GM21447 (cell line): ENCODE data around the gene TAF11L11.
"Not testable (repeated sequence)": the region's sequence is repeated elsewhere in the genome, so short reads cannot be mapped to it uniquely, and the experiment has no call there.

ENCODE experiments used
- ATAC-seq: cut with Tn5 transposase; IDR thresholded peaks from one replicate; pipeline ENCODE4 v1.9.1; 2021; ENCODE audit not compliant: unreplicated experiment

Gene TAF11L11

GRCh38 chr5:17603880-17604279, at the start of gene TAF11L11:
Gene TAF11L11 (plus strand): TSS chr5:17604183.
- ATAC-seq, result not testable (repeated sequence)

GRCh38 chr5:17585658-17586057, 18.3 kb upstream of the TAF11L11 start, which contains the start of gene TAF11L7:
Gene TAF11L7 (minus strand): TSS chr5:17585758.
- ATAC-seq, result not testable (repeated sequence)

- ATAC-seq, result not testable (repeated sequence)
Observed at GRCh38 chr5:17590860-17591259, 13.1 kb upstream of the TAF11L11 start, which contains the start of gene TAF11L8. Gene TAF11L8 (minus strand): TSS chr5:17590960.

GRCh38 chr5:17594255-17594654, 9.7 kb upstream of the TAF11L11 start, which contains the start of gene TAF11L9:
Gene TAF11L9 (minus strand): TSS chr5:17594394.
- not testable (repeated sequence) for ATAC-seq

- not testable (repeated sequence) for ATAC-seq
Observed at GRCh38 chr5:17597728-17598127, 6.3 kb upstream of the TAF11L11 start, which contains the start of gene TAF11L10. Gene TAF11L10 (minus strand): TSS chr5:17597828.

- no peak for ATAC-seq
Observed at GRCh38 chr5:17604951-17605350, 968 bp downstream of the TAF11L11 start.

GRCh38 chr5:17607461-17607860, 3.5 kb downstream of the TAF11L11 start:
- not testable (repeated sequence) for ATAC-seq

- not testable (repeated sequence) for ATAC-seq
Observed at GRCh38 chr5:17610092-17610491, 6.1 kb downstream of the TAF11L11 start, which contains the start of gene TAF11L12. Gene TAF11L12 (plus strand): TSS chr5:17610392.

GRCh38 chr5:17614872-17615605, 11.1 kb downstream of the TAF11L11 start:
- no peak for ATAC-seq

- ATAC-seq, result no peak
Observed at GRCh38 chr5:17619354-17619753, 15.4 kb downstream of the TAF11L11 start.

- no peak for ATAC-seq
Observed at GRCh38 chr5:17620627-17621026, 16.6 kb downstream of the TAF11L11 start.

- no peak for ATAC-seq
Observed at GRCh38 chr5:17625686-17626085, 21.7 kb downstream of the TAF11L11 start.

- not testable (repeated sequence) for ATAC-seq
Observed at GRCh38 chr5:17631788-17632187, 27.8 kb downstream of the TAF11L11 start, which contains the start of gene TAF11L13. Gene TAF11L13 (plus strand): TSS chr5:17632088.

- no peak for ATAC-seq
Observed at GRCh38 chr5:17634160-17634559, 30.2 kb downstream of the TAF11L11 start, which contains the start of gene TAF11L14. Gene TAF11L14 (plus strand): TSS chr5:17634460.

- ATAC-seq, result not testable (repeated sequence)
Observed at GRCh38 chr5:17649232-17649631, 45.2 kb downstream of the TAF11L11 start.

- ATAC-seq, result not testable (repeated sequence)
Observed at GRCh38 chr5:17655201-17655759, 51.3 kb downstream of the TAF11L11 start.
